ENCODE results near the gene INPP5D.

INPP5D gene

GRCh38 chr2:233233618-233234230 is 173.6 kb downstream of the INPP5D start:
- TF ChIP-seq, protein P1, sequence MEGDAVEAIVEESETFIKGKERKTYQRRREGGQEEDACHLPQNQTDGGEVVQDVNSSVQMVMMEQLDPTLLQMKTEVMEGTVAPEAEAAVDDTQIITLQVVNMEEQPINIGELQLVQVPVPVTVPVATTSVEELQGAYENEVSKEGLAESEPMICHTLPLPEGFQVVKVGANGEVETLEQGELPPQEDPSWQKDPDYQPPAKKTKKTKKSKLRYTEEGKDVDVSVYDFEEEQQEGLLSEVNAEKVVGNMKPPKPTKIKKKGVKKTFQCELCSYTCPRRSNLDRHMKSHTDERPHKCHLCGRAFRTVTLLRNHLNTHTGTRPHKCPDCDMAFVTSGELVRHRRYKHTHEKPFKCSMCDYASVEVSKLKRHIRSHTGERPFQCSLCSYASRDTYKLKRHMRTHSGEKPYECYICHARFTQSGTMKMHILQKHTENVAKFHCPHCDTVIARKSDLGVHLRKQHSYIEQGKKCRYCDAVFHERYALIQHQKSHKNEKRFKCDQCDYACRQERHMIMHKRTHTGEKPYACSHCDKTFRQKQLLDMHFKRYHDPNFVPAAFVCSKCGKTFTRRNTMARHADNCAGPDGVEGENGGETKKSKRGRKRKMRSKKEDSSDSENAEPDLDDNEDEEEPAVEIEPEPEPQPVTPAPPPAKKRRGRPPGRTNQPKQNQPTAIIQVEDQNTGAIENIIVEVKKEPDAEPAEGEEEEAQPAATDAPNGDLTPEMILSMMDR (IDR thresholded peaks at IDR 0.05; ENCODE audit: low read depth, low read length), result no peak
- no peak for DNase-seq (ENCODE audit: low read depth in 2 of 2)
- no peak overlapping the region for H3K4me3 ChIP-seq (replicated peaks in 1 of 2; ENCODE audit: low read depth in 2 of 2, low read length in 2 of 2)

- TF ChIP-seq, protein P1 (IDR thresholded peaks at IDR 0.05; ENCODE audit: low read depth, low read length), result no peak
- no peak for DNase-seq (ENCODE audit: low read depth in 2 of 2)
These were observed 174.1 kb downstream of the INPP5D start for GRCh38 chr2:233234264-233234663.

GRCh38 chr2:233234996-233235395 is 174.9 kb downstream of the INPP5D start:
- TF ChIP-seq, protein P1 (IDR thresholded peaks at IDR 0.05; ENCODE audit: low read depth, low read length), result no peak
- no peak for DNase-seq (ENCODE audit: low read depth in 2 of 2)
- no peak overlapping the region for H3K4me3 ChIP-seq (replicated peaks in 1 of 2; ENCODE audit: low read depth in 2 of 2, low read length in 2 of 2)

More at GRCh38 chr2:233234264-233234663, 174.1 kb downstream of the INPP5D start:
- H3K4me3 ChIP-seq (replicated peaks in 1 of 2; ENCODE audit: low read depth in 2 of 2, low read length in 2 of 2), result no peak overlapping the region

GRCh38 chr2:233235977-233236376 is 175.8 kb downstream of the INPP5D start:
- no peak for DNase-seq (ENCODE audit: low read depth in 2 of 2)
- TF ChIP-seq, protein P1 (IDR thresholded peaks at IDR 0.05; ENCODE audit: low read depth, low read length), result no peak

DNA sequence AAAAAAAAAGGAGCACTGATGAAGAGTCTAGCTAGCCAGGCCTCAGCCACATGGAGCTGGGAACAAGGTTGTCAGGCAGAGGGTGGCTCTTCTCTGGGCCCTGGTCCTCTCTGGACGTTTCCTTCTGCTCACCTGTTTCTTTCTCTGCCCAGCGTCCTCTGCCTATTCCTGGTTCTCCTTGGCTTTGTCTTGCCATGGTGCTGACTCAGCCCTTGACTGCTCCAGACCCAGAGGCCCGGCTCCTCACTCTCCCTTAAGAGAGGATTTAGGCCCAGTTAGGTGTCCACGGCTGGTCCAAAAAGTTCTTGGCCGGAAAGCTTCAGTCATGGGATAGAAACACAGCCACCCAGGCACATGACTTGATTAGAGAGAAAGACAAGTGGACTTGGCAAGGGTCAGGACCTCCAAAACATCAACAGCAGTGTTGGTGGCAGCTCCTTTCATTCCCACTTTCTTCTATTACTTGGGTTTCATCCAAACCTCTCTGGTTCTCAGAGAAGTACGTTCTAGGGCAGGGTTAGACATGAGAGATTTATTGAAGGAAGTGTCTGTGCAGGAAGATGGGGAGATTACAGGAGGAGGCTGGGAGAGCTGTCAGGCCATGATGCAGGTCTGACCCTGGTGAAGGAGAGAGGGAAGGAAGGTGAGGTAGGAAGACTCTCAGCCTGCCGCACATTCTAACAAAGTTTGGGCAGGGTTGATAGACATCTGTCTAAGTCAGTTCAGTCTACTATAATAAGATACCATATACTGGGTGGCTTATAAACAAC is 176.9 kb downstream of the INPP5D start:
- TF ChIP-seq, protein P1 (IDR thresholded peaks at IDR 0.05; ENCODE audit: low read depth, low read length), result no peak
- no peak for DNase-seq (ENCODE audit: low read depth in 2 of 2)
- no peak overlapping the region for H3K4me3 ChIP-seq (replicated peaks in 1 of 2; ENCODE audit: low read depth in 2 of 2, low read length in 2 of 2)

More at GRCh38 chr2:233235977-233236376, 175.8 kb downstream of the INPP5D start:
- no peak overlapping the region for H3K4me3 ChIP-seq (replicated peaks in 1 of 2; ENCODE audit: low read depth in 2 of 2, low read length in 2 of 2)

DNA sequence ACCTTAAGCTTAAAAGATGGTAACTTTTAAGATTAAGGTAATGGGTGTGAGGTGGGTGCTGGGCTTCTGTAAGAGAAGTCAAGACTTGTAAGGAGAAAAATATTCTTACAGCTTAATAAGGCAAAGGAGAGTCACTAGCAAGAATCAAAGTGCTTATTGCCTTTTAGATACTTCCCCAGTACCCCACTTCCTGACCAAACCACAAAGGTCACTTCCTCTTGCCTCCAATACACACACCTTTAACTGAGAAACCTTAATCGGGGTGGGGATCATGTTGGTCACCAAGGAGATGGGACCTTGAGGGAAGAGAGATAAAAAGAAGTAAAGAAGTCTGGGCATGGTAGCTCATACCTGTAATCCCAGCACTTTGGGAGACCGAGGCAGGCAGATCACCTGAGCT is 180.8 kb downstream of the INPP5D start:
- TF ChIP-seq, protein P1 (IDR thresholded peaks at IDR 0.05; ENCODE audit: low read depth, low read length), result no peak
- no peak overlapping the region for H3K4me3 ChIP-seq (replicated peaks in 1 of 2; ENCODE audit: low read depth in 2 of 2, low read length in 2 of 2)
- no peak for DNase-seq (ENCODE audit: low read depth in 2 of 2)
